GM13976 (cell line): Measurements from ENCODE around the gene PACS2.
"Not testable (repeated sequence)": the region's sequence is repeated elsewhere in the genome, so short reads cannot be mapped to it uniquely, and the experiment has no call there.

Experiments
- DNase-seq: peaks from one replicate; pipeline ENCODE4 v3.0.0; 2012; ENCODE audit warnings: low spot score
- in situ Hi-C: fragments of 300-500 bp; cut with MboI; formaldehyde crosslinking; loops from one replicate; pipeline ENCODE4 v1.12.0; 2022; ENCODE audit warnings: low sequenced_read_pairs, mixed read lengths, inconsistent platforms; ENCODE audit not compliant: unreplicated experiment
- TF ChIP-seq, protein P1 (sequence below): IDR thresholded peaks from 2 replicates; pipeline ENCODE4 v1.5.1; 2012; ENCODE audit warnings: borderline replicate concordance, mild to moderate bottlenecking; ENCODE audit not compliant: insufficient read depth; ENCODE audit errors: extremely low read depth, missing control alignments, control extremely low read depth

Gene PACS2

DNA sequence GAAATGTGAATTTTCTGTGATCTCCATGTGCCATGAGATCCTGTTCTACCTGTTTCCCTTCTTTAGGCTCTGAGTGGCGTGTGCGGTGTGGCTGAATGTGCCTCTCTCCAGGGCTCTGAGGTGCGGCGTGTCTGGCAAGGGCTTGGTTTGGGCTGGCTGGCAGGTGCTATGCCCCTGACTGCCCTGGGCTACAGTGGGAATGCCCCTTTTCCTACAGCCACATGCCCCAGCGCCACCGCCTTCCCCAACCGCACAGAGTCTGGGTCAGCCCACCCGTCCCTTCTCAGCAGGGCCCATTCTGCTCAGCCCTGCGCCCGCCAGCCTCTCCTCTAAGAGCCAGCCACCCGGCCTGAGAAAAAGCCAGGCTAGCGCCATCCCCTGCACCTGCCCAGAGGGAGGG is 41.5 kb upstream of the PACS2 start:
- in situ Hi-C loops: no loop called here
- no peak for DNase-seq
- TF ChIP-seq, protein P1, sequence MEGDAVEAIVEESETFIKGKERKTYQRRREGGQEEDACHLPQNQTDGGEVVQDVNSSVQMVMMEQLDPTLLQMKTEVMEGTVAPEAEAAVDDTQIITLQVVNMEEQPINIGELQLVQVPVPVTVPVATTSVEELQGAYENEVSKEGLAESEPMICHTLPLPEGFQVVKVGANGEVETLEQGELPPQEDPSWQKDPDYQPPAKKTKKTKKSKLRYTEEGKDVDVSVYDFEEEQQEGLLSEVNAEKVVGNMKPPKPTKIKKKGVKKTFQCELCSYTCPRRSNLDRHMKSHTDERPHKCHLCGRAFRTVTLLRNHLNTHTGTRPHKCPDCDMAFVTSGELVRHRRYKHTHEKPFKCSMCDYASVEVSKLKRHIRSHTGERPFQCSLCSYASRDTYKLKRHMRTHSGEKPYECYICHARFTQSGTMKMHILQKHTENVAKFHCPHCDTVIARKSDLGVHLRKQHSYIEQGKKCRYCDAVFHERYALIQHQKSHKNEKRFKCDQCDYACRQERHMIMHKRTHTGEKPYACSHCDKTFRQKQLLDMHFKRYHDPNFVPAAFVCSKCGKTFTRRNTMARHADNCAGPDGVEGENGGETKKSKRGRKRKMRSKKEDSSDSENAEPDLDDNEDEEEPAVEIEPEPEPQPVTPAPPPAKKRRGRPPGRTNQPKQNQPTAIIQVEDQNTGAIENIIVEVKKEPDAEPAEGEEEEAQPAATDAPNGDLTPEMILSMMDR: no peak

DNA sequence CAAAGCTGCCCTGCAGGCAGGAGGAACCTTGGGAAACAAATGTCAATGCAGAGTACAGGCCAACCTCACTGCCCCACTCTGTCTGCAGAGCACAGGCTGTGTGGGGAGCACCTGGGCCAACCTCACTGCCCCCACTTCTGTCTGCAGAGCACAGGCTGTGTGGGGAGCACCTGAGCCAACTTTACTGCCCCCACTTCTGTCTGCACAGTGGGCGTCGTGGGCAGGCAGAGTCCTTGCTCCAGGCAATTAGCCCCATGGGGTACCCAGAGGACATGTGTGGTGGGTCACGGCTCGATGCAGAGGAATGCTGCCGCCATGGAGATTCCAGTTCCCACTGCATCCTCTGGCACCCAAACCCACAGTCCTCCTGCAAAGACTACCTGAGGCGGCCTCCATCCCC is 39.9 kb upstream of the PACS2 start:
- TF ChIP-seq, protein P1: no peak
- DNase-seq: no peak
- in situ Hi-C loops: no loop called here

DNA sequence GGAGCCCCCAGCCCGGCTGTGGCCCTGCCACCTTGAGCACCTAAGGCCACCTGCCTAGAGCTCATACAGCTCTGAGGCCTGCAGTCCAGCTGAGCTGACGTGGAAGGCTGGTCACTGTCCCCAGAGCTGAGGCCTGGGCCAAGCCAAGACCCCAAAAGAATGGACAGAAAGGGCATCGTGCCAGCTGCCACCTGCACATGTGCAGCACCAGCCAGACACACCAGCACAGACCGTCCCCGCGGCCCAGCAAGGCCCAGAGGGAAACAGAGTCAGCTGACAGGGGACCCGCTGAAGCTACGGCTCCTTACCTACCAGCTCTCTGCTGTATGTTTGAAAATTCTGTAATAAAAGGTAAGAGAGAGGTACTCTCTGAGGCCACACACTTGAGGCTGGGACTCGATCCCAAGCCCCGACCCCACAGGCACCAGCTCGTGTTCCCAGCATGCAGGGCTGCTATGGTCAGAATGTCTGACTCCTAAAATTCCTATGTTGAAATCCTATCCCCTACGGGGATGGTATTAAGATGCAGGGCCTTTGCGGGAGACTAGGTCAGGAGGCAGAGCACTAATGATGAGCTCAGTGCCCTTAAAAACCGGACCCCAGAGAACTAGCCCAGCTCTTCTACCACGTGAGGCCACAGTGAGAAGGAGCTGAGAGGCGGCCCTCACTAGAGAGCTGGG is 39.1 kb upstream of the PACS2 start:
- no peak for DNase-seq
- in situ Hi-C loops: no loop called here
- TF ChIP-seq, protein P1: no peak

DNA sequence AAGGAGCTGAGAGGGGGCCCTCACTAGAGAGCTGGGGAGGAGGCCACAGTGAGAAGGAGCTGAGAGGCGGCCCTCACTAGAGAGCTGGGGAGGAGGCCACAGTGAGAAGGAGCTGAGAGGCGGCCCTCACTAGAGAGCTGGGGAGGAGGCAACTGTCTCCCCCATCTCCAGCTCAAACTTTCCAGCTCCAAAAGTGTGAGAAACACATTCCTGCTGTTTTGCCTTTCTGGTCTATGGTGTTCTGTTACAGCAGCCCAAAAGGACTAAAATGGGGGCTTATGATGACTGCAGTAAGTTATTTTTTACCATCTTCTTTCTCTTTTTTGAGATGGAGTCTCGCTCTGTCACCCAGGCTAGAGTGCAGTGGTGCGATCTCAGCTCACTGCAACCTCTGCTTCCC is 37.1 kb upstream of the PACS2 start:
- in situ Hi-C loops, DNase-seq: not testable (repeated sequence)

DNA sequence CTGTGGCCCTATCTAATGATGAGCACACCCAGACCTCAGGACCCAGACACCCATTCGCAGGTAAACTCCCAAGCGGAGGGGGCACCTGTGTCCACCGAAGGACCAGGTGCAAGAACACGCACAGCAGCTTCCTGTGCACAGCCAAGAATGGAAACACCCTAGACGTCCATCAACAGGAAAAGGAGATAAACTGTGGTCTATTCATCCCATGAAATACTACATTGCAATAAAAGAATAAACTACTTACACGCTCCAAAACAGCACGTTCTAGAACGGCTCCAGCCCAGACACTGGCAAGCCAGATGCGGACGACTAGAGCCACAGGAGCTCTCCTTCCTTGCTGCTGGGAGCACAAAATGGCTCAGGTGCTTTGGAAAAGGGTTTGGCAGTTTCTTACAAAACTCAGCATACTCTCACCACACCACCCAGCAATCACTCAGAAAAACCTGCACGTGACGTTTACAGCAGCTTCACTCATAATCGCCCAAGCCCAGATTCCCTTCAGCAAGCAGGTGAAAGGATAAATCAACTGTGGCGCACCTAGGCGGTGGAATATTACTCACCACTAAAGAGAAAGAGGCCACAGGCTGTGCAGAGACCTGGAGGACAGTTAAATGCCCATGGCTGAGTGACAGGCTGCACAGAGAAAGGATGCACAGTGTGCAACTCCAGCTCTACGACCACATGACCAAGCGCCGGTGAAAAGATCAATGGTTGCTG is 34.7 kb upstream of the PACS2 start:
- DNase-seq: no peak
- in situ Hi-C loops: no loop called here
- TF ChIP-seq, protein P1: no peak

DNA sequence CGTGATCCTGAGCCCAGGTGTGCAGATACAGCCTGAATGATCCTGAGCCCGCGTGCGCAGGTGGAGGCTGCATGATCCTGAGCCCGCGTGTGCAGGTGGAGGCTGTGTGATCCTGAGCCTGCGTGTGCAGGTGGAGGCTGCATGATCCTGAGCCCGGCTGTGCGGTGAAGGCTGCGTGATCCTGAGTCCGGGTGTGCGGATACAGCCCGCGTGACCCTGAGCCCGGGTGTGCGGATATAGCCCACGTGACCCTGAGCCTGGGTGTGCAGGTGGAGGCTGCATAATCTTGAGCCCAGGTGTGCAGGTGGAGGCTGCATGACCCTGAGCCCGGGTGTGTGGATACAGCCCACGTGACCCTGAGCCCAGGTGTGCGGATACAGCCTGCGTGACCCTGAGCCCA is 34.0 kb upstream of the PACS2 start:
- TF ChIP-seq, protein P1: no peak
- DNase-seq: no peak
- in situ Hi-C loops: no loop called here

DNA sequence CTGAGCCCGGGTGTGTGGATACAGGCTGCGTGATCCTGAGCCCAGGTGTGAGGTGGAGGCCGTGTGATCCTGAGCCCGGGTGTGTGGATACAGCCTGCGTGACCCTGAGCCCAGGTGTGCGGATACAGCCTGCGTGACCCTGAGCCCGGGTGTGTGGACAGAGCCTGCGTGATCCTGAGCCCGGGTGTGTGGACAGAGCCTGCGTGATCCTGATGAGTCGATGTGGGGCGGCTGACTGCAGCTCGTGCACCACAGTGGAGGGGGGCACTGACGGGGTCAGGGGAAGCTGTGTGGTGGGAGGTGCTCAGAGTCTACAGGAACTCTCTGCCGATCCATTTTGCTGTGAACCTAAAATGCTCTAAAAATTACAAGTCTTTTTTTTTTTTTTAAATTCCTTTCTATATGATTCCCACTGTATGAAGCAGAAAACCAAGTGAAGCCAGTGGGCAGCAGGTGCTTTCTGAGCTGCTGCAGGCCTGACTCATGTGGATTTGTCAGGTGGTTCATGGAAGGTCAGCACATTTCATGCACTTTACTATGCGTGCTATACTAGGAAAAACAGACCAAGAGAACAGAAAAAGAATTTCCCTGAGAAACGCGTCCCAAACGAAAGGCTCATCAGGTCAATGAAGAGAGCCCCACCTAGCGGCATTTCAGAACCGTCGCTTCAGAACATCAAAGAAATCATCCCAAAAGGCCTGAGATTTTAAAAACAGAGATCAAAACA is 33.0 kb upstream of the PACS2 start:
- no peak for DNase-seq
- in situ Hi-C loops: no loop called here
- TF ChIP-seq, protein P1: peak; percentile 29
